NCI-H1417 (cell line): ENCODE data around the gene CLPX.
A peak's percentile ranks its signal among the peaks of the same experiment; 100 is the strongest.
"Not testable (repeated sequence)": the region's sequence is repeated elsewhere in the genome, so short reads cannot be mapped to it uniquely, and the experiment has no call there.

Experiments
- DNase-seq, 3 experiments: peaks; one replicate each; lab custom pipeline; 2025; lab: John Stamatoyannopoulos, UW

CLPX gene

DNA sequence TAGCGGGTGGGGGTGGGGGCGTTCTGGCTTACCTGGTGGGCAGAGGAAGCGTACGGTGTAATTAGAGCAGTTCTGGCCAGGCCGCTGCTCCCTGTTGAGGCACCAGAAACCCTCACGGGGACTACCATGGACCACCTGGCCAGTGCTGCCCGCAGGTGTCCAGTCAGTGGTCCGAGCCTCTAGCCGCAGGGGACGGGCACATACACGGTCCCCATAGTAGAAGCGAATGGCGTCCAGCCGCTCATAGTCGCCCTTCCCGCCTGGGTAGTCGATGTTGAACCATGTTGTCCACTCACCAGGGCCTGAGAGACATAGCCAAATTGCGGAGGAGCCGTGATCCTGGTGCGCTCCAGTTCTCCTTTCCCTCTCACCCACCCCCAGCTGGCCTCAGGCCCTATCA is 21.6 kb upstream of the CLPX start:
- DNase-seq: no peak

DNA sequence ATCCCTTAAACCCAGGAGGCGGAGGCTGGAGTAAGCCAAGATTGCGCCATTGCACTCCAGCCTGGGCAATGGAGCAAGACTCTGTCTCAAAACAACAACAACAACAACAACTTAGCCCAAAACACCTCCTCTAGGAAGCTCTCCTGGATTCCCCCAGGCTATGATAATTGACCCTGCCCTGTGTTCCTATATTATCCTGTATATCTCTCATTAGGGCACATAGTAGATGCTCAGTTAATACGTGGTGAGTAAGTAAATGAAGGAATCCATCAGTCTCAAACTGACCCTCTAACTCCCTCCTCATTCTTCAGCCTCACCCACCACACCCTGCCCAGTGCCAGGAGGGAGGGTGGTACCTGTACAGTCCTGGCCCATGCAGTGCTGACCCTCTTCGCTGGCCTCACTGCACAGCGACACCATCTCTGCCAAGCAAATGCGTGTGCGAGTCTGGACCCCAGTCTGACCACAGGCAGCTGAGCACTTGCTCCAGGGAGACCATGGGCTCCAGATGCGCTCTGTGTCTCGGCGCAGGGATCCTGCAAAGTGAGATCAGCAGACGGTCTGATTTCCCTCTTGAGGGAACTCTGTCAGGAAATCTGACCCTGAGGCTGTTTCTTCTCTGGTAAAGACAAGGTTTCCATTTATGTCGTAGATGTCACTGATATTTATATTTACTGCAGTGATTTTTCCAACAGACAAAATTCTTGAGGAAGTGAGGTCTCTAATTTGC is 20.0 kb upstream of the CLPX start:
- DNase-seq: no peak

DNA sequence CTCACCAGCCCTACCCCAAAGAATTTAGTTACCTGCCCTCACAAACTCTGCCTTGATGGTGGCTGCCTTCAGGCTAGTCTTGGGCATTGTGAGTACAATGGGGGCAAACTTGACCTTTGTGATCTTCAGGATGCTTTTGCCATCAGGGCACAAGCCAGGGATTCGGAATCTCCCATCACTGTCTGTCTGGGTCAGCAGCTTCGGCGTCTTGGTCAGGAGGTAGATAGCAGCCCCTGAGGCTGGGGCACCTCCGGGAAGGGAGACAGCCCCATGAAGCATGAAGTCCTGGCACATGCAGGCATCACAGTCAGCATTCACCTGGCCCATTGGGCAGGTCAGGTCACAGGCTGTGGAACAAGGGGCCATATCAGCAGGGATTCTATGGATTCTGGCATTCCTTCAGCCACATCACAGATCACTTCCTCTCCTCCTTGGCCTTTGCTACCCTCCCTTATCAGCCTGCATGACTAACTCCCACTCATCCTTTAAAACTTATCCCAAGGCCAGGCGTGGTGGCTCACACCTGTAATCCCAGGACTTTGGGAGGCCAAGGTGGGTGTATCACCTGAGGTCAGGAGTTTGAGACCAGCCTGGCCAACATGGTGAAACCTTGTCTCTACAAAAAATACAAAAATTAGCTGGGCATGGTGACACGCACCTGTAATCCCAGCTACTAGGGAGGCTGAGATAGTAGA is 19.2 kb upstream of the CLPX start:
- no peak for DNase-seq

DNA sequence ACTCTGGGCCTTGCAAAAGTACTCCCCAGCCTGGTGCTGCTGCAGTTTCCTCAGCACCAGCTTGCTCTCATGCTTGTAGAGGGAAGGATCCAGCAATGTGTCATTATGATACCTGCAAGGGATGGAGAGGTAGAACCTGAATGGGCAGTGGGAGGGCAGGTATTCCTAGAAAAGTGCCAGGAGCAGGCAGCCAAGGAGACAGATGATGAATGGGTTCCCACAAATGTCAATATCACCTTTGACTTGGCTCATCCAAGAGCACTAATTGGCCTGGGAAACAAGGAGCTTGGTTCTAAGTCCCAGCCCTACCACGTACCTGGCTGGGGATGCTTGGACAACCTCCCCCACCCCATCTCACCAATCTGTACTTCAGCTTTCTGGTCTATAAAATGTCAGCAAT is 16.8 kb upstream of the CLPX start:
- DNase-seq: no peak

DNA sequence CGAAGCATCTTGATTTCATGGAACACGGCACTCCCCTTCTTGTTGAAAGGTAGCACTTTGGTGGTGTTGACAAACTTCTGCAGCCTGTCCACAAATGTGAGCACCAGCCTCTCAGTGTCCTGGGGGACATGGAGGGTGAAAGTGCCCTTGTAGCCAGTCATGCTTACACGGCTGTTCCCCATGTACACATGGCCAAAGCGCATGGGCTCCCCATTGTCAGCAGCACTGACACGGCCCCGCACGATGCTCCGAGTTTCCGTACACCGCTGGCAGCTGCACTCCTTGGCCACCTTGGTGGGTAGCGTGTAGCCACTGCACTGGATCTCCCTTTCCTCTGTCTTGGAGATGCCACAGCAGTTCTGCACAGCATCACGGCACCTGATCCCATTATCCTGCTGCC is 13.4 kb upstream of the CLPX start:
- DNase-seq: no peak

DNA sequence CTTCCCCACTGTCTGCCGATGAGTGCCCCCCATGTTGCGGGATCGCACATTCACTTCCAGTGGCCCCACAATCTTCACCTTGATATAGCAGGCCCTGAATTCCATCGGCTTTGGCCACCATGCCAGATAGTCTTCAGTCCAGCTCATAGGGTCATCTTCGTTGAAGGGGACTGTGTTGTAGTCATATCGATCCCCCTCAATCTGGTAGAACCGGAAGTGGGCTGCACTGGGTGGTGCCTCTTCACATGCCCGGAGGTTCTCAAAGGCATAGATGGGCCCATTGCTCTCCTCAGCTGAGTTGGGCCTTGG is 12.1 kb upstream of the CLPX start:
- no peak for DNase-seq

DNA sequence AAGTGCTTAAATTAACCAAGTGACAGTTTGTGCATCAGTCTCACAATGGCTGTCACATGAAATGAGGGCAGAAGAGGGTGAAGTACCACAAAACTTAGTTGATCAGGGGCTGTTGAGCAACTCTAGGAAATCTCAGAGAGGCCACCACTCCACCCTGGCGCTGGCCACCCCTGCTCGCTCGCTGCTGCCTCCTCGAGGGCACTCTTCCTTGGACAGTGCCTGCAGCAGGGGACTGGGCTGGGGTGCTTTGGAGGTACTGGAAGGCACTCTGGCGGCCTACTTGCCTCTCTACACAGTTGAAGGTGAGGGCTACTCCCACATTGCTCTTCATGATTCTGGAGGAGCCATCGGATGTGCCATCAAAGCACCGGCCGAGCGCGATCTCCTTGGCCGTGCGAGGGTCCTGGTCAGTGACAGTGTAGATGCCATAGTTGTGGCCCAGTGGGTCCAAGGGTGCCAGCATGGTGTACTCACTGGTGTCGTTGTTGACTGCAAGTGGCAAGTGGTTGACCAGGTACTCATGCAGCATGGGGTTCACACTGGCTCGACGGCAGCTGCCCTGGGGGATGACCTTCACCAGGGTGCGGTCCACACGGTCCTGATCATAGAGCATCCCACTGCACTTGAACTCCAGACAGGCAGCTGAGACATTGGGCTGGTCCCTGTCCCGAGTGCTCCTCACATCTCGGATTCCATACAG is 11.6 kb upstream of the CLPX start:
- DNase-seq: no peak

DNA sequence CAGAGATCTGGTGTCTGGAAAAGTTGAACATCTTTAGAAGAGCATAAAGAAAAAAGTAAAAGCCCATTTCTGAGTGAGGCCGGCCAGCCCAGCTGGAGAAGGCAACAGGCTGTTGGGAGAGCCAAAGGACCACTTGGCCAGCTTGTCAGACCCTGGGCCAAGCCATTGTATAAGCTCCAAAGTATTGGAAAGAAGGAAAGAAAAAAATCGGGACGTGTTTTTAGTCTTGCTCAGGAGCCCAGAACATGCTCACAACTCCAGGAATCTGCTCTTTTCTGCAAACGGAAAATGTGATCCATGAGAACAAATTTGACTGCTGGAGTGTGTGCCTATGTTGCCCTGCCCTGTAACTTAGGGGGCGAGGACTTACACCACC is 10.4 kb upstream of the CLPX start:
- DNase-seq: no peak

DNA sequence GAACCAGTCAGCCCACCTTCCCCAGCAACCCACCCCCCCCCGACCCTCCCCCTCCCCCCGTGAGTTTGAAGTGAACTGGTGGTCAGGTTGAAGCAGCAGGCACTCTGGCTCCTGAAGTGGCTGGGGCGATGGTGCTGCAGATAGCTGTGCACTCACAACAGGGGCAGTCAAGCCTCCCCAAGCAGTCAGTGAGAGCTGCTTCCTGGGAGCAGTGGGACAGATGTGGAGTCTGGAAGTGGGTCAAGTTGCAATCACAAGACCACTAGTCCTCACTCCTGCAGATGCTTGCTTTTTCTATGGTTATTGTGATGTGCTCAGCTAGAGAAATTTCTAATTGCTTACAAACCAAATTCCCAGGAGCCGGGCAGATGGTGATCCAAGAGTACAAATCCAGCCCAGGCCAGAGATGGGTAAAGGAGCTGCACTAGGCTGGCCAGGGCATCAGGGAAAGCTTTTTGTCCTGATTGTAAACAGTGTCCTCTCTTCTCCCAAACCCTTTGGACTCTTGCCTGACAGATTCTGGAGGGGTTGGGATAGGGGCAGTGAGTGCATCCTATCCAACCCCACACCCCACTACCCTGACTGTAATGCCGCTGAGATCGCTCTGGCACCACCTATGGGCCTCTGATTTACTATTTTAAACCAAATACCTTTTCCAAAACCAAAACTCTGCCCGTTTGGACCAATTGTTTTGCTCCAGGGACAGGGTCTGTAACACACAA is 9.8 kb upstream of the CLPX start:
- no peak for DNase-seq

DNA sequence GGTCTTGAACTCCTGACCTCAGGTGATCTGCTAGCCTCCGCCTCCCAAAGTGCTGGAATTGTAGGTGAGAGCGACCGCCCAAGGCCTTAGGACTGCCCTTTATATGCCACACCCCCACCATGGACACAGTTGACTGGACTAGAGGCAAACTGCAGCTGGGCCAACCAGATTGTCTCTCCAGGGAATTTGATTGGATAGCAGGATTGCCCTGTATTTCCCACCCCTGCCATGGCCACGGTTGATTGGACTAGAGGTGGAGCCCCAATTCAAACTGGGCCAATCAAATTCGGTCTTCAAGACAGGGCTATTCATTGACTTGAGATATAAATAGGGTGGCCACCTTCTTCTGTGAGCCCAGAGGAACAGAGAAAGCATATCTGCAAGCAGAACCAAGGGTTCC is 6.9 kb upstream of the CLPX start:
- DNase-seq: peak in 1 of 3 experiments; percentile 17

DNA sequence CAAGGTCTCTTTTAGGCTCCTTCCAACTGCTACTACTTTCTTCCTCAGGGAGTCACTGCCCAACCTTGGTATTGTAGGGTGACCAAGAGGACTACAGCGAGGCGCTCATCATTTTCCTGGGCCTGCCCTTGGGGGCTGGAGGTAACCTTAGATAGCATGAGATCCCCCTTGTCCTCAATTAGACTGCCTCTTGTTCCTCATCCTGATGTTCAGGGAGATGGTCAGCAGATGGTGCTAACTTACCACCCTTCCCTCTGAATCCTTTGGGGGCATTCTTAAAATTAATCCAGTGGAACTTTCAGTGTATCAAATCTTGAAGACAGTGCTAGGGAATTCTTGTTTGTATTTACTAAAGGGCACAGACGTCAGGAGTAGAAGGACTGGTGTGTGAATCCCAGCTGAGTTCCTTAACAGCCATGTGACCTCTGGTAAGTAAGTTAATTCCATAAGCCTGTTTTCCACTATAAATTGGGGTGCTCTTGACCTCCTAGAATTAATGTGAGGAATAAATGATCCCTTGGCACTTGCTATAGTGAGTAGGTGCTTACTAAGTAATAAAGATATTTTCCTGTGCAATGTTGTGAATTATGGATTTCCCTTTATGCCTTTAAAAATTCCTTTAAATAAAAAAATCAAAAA is 4.1 kb upstream of the CLPX start:
- DNase-seq: peak; percentile 23 to 73 (median 45)

DNA sequence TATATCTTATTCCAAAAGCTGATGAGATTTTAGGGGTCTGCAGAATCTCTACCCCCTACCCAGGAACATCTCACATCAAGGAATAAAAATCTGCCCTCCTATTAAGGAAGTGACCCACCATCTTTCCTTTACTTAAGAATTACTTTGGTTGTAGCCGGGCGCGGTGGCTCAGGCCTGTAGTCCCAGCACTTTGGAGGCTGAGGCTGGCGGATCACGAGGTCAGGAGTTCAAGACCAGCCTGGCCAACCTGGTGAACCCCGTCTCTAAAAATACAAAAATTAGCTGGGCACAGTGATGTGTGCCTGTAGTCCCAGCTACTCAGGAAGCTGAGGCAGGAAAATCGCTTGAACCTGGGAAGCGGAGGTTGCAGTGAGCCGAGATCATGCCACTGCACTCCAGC is 3.3 kb upstream of the CLPX start:
- DNase-seq: not testable (repeated sequence)

DNA sequence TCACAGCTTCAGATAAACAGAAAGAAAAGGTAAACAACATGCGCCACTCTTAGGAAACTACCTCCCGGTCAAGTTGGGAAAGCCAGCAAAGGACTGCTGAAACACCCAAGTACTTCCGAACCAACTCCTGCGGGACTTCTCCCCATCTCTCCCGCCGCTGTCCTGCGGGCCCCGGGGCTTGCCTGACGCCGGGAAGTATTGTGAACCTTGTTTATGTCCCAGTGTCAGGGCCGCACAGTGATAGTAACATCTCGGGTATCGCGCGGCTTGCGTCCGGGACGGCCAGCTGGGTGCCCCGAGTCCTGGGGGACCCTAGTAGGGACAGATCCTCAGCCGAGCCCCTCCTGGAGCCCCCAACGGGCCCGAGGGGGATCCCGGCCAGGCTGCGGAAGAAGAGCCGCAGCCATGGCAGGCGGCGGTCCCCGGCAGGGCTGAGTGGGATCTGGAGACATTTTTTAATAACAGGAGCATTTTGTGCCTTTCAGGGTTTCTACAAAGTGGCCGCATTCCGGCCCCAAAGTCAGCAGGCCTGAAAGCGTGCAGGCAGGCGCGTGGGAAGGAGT is 756 bp downstream of the CLPX start:
- peak; percentile 1 to 66 (median 63) for DNase-seq

DNA sequence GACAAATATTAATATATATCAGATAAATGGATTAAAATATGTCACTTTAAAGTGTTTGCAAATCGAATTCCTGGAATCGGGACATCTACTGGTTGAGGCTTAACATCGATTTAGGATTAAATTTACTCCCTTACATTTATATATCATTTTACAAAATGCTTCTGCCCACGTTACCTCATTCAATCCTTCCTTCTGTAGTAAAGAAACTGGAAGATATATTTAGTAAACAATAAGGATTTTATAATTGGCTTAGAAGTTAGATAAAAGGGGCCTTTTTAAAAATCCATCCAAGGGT is 1.3 kb downstream of the CLPX start:
- peak in 1 of 3 experiments; percentile 34 for DNase-seq

DNA sequence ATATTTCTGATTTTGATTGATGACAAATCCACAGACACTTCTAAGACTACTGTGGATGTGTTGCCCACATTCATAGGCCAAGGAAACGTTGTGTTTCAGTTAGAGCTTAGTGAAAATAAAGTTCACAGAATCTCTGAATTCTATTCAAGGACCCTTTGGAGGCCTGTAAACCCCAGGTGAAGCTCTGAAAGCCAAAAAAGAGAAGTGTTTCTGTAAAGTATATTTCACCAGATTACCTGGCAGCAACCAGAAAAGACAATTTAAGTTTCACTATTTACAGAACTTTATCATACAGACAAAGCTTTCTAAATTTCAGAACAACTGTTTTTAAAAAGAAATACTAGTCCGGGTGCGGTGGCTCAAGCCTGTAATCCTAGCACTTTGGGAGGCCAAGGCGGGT is 2.6 kb downstream of the CLPX start:
- DNase-seq: no peak

DNA sequence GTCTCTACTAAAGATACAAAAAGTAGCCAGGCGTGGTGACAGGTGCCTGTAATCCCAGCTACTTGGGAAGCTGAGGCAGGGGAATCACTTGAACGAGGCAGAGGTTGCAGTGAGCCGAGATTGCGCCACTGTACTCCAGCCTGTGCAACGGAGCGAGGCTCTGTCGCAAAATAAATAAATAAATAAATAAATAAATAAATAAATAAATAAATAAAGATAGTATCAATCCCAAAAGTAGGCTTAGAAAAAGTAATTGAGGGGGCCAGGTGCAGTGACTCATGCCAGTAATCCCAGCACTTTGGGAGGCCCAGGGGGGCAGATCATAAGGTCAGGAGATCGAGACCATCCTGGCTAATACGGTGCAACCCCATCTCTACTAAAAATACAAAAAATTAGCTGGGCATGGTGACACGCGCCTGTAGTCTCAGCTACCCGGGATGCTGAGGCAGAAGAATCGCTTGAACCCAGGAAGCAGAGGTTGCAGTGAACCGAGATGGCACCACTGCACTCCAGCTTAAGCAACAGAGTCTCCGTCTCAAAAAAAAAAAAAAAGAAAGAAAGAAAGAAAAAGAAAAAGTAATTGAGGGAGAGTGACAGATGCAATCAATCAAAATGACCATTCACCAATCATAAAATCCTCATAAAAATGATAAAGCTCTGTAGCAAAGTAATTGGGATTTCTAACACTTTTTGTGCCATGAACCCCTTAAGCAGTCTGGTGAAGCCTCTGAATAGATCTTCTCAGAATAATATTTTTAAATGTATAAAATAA is 3.4 kb downstream of the CLPX start:
- not testable (repeated sequence) for DNase-seq

DNA sequence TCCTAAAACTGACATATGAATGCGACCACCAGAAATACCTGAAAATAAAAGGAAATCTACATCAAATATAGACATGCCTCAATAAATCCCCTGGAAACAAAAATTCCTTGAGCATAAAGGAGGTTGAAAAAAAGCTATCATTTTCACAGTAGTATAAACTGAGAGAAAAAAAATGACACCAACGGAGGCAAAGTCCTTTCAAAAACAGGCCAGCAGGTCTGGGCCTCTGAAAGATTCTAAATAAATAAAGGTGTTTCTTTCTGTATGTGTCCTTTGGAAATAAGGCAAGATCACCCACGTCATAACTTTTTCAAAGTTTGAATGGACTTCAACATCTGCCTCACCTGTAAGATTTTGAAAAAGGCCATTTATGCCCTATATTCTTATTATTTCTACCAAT is 5.0 kb downstream of the CLPX start:
- DNase-seq: no peak

DNA sequence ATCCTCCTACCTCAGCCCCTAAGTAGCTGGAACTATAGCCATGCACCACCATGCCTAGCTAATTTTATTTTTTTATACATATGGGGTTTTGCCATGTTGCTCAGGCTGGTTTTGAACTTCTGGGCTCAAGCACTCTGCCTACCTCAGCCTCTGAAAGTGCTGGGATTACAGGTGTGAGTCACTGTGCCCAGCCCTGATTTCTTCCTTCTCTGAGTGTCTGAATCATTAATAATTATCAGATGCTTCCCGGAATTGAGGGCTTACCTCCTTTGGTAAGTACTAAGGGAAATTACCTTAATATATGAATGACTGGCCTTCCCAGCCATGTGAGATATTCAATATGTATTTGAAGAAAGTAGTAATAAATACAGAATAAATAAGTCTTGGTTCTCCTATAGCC is 7.2 kb downstream of the CLPX start:
- DNase-seq: no peak

DNA sequence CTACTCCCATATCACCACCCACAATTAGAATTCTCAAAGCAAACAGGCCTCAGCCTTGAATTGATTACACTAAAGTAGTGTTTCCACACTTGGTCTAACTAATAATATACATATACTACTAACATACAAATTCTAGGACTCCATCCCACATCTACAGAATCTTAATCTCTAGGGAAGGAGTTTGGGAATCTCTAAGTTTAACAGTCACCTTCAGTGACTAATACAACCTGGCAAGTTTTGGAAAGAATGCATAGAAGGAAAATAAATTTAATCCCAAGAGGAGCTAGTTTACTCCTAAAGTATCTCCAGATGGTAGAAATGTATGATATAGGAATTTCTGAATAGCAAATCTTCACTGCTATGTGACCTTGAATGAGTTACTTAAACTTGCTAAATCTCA is 9.1 kb downstream of the CLPX start:
- no peak for DNase-seq

DNA sequence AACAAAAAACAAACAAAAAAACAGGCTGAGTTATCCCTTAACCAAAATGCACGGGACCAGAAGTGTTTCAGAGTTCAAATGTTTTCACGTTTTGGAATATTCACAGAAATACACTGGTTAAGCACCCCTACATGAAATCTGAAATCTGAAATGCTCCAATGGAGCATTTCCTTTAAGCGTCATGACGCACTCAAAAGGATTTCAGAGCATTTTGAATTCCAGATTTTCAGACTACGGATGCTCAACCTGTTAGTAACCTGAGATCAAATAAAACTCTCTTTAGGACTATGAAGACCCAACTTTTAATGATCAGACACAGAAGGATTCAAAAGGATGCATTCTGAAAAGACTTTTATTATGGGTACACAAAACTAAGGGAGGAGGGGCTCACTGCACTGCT is 9.6 kb downstream of the CLPX start:
- no peak for DNase-seq

DNA sequence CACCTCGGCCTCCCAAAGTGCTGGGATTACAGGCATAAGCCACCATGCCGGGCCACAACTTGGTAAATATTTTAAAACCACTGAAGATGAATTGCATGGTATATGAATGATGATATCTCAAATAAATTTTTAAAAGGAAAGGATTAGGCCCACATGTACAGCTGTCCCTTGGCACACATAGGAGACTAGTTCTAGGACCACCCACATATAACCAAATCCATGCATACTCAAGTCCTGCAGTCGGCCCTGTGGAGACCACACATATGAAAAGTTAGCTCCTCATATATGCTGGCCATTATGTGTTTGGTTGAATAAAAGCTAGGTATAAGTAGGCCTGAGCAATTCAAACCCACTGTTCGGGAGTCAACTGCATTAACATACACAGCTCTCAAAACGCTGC is 10.6 kb downstream of the CLPX start:
- DNase-seq: no peak
